Neuronal stem cell (in vitro differentiated cells): ENCODE data around the gene RAD9A.
A peak's percentile ranks its signal among the peaks of the same experiment; 100 is the strongest.

Experiments used
- DNase-seq: peaks from one replicate; pipeline ENCODE4 v3.0.0-alpha.2; 2013; ENCODE audit warnings: low spot score
- H2AFZ ChIP-seq: one replicate; pipeline ENCODE4 v1.6.1; 2013; ENCODE audit warnings: mild to moderate bottlenecking, low read length, inconsistent platforms
- H2AK5ac ChIP-seq: 2 replicates; pipeline ENCODE4 v1.6.1; 2013; ENCODE audit warnings: low read depth, mild to moderate bottlenecking, inconsistent platforms, low read length, moderate library complexity, mixed read lengths
- H2BK120ac ChIP-seq: 2 replicates; pipeline ENCODE4 v1.6.1; 2013; ENCODE audit warnings: low read depth, mild to moderate bottlenecking, inconsistent platforms, low read length, moderate library complexity, mixed read lengths
- H2BK12ac ChIP-seq: one replicate; pipeline ENCODE4 v1.6.1; 2013; ENCODE audit warnings: low read length, inconsistent platforms
- H2BK15ac ChIP-seq: 2 replicates; pipeline ENCODE4 v1.6.1; 2013; ENCODE audit warnings: mild to moderate bottlenecking, low read length, inconsistent platforms, mixed read lengths
- H2BK5ac ChIP-seq: one replicate; pipeline ENCODE4 v1.6.1; 2013; ENCODE audit warnings: inconsistent platforms, mild to moderate bottlenecking, low read length, moderate library complexity
- H3K14ac ChIP-seq: one replicate; pipeline ENCODE4 v1.6.1; 2013; ENCODE audit warnings: low read length, inconsistent platforms
- H3K18ac ChIP-seq: 2 replicates; pipeline ENCODE4 v1.6.1; 2013; ENCODE audit warnings: low read length, inconsistent platforms
- H3K23ac ChIP-seq: 2 replicates; pipeline ENCODE4 v1.6.1; 2013; ENCODE audit warnings: low read depth, mild to moderate bottlenecking, mixed read lengths, low read length, inconsistent platforms; ENCODE audit not compliant: poor library complexity
- H3K27ac ChIP-seq: replicated peaks from 3 replicates; pipeline ENCODE4 v1.5.1; 2013; ENCODE audit warnings: low read length, inconsistent platforms
- H3K27me3 ChIP-seq, 3 experiments: 2 replicates each; pipeline ENCODE4 v1.6.1; 2013; ENCODE audit warnings: low read length in 3 of 3, mild to moderate bottlenecking in 2 of 3, inconsistent platforms in 1 of 3, low read depth in 1 of 3, mixed read lengths in 1 of 3, moderate library complexity in 1 of 3; ENCODE audit not compliant: control insufficient read depth in 3 of 3, insufficient read depth in 3 of 3
- H3K36me3 ChIP-seq, 2 donors: replicated peaks in 1 of 2; 2 replicates each; pipeline ENCODE4 v1.6.1; 2013; ENCODE audit warnings: low read length in 2 of 2; ENCODE audit not compliant: control insufficient read depth in 2 of 2, insufficient read depth in 2 of 2
- H3K4ac ChIP-seq: 2 replicates; pipeline ENCODE4 v1.6.1; 2013; ENCODE audit warnings: inconsistent platforms, mild to moderate bottlenecking, low read length, moderate library complexity
- H3K4me1 ChIP-seq, 2 donors: 1 replicate in 1 of 2; 2 replicates in 1 of 2; pipeline ENCODE4 v1.6.1; 2013; ENCODE audit warnings: low read length in 2 of 2, low read depth in 1 of 2; ENCODE audit not compliant: control insufficient read depth in 2 of 2, insufficient read depth in 1 of 2
- H3K4me2 ChIP-seq: one replicate; pipeline ENCODE4 v1.6.1; 2013; ENCODE audit warnings: mild to moderate bottlenecking, low read length, inconsistent platforms; ENCODE audit not compliant: insufficient read depth, poor library complexity, severe bottlenecking
- H3K4me3 ChIP-seq, 2 donors: 2 replicates each; pipeline ENCODE4 v1.5.1; 2013; ENCODE audit warnings: low read length in 2 of 2, mild to moderate bottlenecking in 2 of 2, inconsistent platforms in 1 of 2, moderate library complexity in 1 of 2
- H3K79me1 ChIP-seq: one replicate; pipeline ENCODE4 v1.6.1; 2013; ENCODE audit warnings: low read depth, mild to moderate bottlenecking, inconsistent platforms, low read length, moderate library complexity
- H3K9ac ChIP-seq: one replicate; pipeline ENCODE4 v1.6.1; 2013; ENCODE audit warnings: mild to moderate bottlenecking, low read depth, low read length, inconsistent platforms; ENCODE audit not compliant: poor library complexity
- H3K9me3 ChIP-seq, 2 donors: replicated peaks in 1 of 2; 2 replicates each; pipeline versions ENCODE3 to v1.6.1; 2013; ENCODE audit warnings: low read length in 2 of 2, mild to moderate bottlenecking in 2 of 2, inconsistent platforms in 1 of 2, low read depth in 1 of 2, mixed read lengths in 1 of 2, moderate library complexity in 1 of 2; ENCODE audit not compliant: control insufficient read depth in 2 of 2, insufficient read depth in 1 of 2
- H4K8ac ChIP-seq: one replicate; pipeline ENCODE4 v1.6.1; 2013; ENCODE audit warnings: low read depth, mild to moderate bottlenecking, inconsistent platforms, low read length, moderate library complexity
- H4K91ac ChIP-seq: one replicate; pipeline ENCODE4 v1.6.1; 2013; ENCODE audit warnings: low read length, low read depth, mild to moderate bottlenecking, inconsistent platforms; ENCODE audit not compliant: poor library complexity
- WGBS, 2 donors: extraction: QIAGEN DNeasy Blood & Tissue Kit; methylation state at CpG; one replicate each; pipeline ENCODE4 v1.1.7; 2013; ENCODE audit warnings: missing lambda C conversion rate in 2 of 2, mixed read lengths in 1 of 2; ENCODE audit not compliant: insufficient read length in 2 of 2, insufficient replicate concordance in 1 of 2; ENCODE audit errors: extremely low coverage in 2 of 2; 5-methylcytosine and 5-hydroxymethylcytosine counted together

The RAD9A gene

DNA sequence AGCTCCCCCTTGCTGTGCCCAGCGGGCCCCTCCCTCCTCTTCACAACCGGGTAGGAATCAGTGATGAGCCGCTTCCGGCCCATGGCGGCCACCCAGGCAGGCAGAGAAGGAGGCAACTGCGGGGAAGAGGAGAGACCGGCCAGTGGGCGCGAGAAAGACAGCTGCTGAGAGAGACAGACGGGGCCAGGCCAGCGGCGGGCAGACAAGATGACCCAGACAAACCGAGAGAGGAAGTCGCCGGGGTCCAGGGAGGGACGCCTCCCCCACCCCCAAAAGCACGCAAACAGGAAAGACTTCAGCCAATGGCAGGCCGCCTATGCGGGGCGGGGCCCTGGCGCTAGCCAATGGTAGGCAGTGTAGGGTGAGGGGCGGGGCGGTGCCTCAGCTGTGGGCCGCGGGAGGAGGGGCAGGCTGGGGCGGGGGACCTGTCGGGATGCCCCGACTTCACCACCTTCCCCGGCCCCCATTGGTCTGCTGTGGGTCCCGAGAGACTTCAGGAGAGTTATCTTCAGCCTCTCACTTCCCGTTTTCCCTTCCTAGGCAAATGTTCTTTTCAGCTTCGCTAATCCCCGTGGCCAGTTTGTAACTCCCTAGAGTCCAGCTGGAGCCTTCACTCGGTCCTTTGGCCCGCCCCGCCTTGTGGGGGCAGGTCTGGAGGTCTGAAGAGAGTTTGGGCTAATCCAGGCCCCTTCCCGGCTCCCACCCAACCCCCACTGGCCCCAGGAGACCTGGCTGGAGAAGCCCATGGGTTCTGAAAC is 38.3 kb upstream of the RAD9A start, which contains the start of gene POLD4:
POLD4 (minus strand) TSS at position 230 of the 758 bp plus-strand sequence; CDS start at position 83, 147 bp downstream.
- Histone ChIP-seq H3K23ac (peak within 1 kb of the TSS; percentile 75), H3K27ac (peak within 1 kb of the TSS; percentile 80), H3K36me3 (no peaks in the 10 kb centered on the region), H3K27me3 (no peaks in the 10 kb centered on the region), H3K18ac (peak within 1 kb of the TSS; percentile 94), H2AFZ (peak within 1 kb of the TSS; percentile 97), H3K9me3 (no peaks in the 10 kb centered on the region), H3K4ac (no peak within 1 kb of the TSS), H3K4me2 (peak within 1 kb of the TSS; percentile 85), H2BK12ac (peak within 1 kb of the TSS; percentile 95), H3K14ac (no peak within 1 kb of the TSS), H2BK120ac (no peak within 1 kb of the TSS), H2BK5ac (peak within 1 kb of the TSS; percentile 82), H3K9ac (peak within 1 kb of the TSS; percentile 95), H2AK5ac (no peak within 1 kb of the TSS), H4K91ac (peak within 1 kb of the TSS; percentile 22), H3K79me1 (peaks cover 1% of the 10 kb centered on the region), H3K4me1 (peaks cover 22 to 26% of the 10 kb centered on the region in 2 donors), H3K4me3 (peak within 1 kb of the TSS; percentile 68 to 87), H4K8ac (no peak within 1 kb of the TSS), H2BK15ac (peak within 1 kb of the TSS; percentile 57)
- no CpG with 5 or more reads among the region's 37 CpGs for WGBS, 2 donors
- DNase-seq = peak; percentile 92

DNA sequence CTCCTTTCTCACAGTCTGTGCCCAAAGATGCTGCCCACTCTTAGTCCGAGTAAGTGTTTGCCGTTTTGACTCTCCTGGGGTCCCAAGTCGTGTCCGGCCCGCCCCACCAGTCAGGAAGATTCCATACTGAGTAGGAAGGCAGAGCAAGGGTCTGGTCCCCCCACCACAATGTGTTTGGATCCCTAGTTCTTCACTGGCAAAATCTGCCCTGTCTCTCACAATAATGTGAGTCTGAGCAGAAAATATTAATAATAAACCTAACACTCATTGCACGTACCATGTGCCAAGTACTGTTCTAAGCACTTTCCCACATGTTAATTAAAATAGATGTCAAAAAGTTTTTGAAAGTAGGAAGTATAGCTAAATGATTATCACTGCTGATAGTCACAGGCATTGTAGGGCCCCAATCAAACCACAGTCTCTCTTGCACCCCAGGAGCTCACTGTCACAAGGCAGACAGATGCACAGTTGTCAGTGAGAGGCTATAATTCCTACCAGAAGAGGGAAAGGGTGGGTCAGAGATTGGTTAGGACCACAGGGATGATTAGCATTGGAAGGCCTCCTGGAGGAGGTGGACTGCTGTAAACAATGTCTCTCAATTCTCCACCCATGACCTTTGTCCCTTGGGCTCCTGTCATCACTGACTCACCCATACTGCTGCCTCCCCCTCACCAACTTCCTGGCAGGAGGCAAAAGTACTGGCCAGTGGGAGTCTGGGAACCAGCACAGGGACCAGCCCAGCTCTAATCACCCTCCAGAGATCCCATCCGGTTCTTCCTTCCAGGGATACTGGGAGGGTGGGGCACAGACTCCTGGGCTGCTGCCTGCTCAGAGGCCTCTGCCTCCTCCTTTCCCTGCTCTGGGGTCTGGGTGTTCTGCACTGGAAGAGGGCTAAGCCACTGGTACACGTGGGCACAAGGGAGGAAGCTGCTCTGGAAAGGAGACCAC is 37.4 kb upstream of the RAD9A start:
- Histone ChIP-seq H3K9me3 (no peaks in the 10 kb centered on the region), H4K91ac (peak overlapping the region; percentile 50), H3K4me1 (peaks cover 22 to 26% of the 10 kb centered on the region in 2 donors), H2BK15ac (peak overlapping the region; percentile 79), H3K36me3 (no peaks in the 10 kb centered on the region), H3K27me3 (no peaks in the 10 kb centered on the region), H3K79me1 (peaks cover 1% of the 10 kb centered on the region), H3K4ac (no peak overlapping the region), H3K4me2 (peak overlapping the region; percentile 69), H2BK5ac (peak overlapping the region; percentile 82), H4K8ac (no peak overlapping the region), H3K9ac (peak overlapping the region; percentile 75), H3K14ac (peak overlapping the region; percentile 60), H3K23ac (peak overlapping the region; percentile 8), H2AFZ (peak overlapping the region; percentile 97), H3K27ac (peak overlapping the region; percentile 80), H3K18ac (peak overlapping the region; percentile 44), H2AK5ac (peak overlapping the region; percentile 91), H2BK12ac (peak overlapping the region; percentile 59), H2BK120ac (peak overlapping the region; percentile 5), H3K4me3 (peak overlapping the region; percentile 68 to 70)
- DNase-seq = no peak
- WGBS, 2 donors = no CpG with 5 or more reads among the region's 8 CpGs

DNA sequence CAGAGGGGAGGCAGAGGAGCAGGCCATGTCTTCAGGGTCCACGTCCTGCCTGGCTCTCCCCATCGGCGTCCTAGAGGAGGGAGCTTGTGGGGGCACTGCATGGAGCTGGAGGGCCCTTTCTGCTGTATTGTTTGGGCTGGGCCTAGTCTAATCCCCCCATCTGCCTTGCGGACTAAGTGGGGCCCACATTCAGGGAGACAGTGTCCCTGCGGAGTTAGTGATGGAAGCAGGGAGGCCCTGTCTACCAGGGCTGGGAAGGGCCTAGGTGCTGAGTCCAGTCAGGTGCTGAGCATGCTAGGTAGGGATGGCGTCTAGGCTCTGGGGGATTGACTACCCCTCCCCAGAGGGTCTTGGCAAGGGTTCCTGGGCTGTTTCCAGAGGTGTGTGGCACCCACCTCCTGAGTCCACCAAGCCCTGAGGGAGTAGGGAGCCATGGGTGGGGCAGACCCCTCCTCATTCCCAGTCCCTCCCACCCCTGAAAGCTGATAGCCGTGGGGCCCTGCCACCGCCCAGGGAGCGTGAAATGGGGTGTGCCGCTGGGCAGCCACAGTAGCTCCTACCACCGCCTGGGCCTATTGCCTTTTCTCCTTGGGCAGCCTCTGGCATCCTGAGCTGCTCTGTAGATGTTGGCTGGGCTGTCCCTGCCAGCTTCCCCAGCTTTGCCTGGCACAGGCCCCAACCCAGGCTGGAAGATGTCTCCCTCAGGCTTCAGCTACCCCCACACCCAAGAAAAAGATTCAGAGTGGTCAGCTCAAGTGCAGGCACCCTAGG is 36.6 kb upstream of the RAD9A start:
- Histone ChIP-seq H3K36me3 (no peaks in the 10 kb centered on the region), H2AK5ac (peak overlapping the region; percentile 91), H3K4me3 (peak overlapping the region in 1 of 2 donors; percentile 7), H2BK5ac (peak overlapping the region; percentile 82), H3K27me3 (no peaks in the 10 kb centered on the region), H3K79me1 (peaks cover 1% of the 10 kb centered on the region), H3K9me3 (no peaks in the 10 kb centered on the region), H3K9ac (peak overlapping the region; percentile 9), H3K27ac (peak overlapping the region; percentile 40), H3K18ac (peak overlapping the region; percentile 34), H3K4me2 (no peak overlapping the region), H3K4ac (no peak overlapping the region), H3K4me1 (peaks cover 22 to 26% of the 10 kb centered on the region in 2 donors), H3K14ac (peak overlapping the region; percentile 60), H4K8ac (no peak overlapping the region), H2BK120ac (peak overlapping the region; percentile 5), H2AFZ (no peak overlapping the region), H2BK12ac (no peak overlapping the region), H3K23ac (peak overlapping the region; percentile 8), H4K91ac (peak overlapping the region; percentile 50), H2BK15ac (peak overlapping the region; percentile 79)
- no peak for DNase-seq
- no CpG with 5 or more reads among the region's 11 CpGs for WGBS, 2 donors
